SK-N-MC (cell line): ENCODE measurements around the gene CAST.

Experiments used
- EZH2 ChIP-seq: fragments of 200-600 bp; sonication (generic); IDR thresholded peaks from one replicate; pipeline ENCODE4 v1.6.1; 2017; ENCODE audit warnings: antibody characterized with exemption
- FOXP2 ChIP-seq: optimal IDR thresholded peaks from 2 replicates; pipeline ENCODE3; 2011; ENCODE audit warnings: mild to moderate bottlenecking, moderate library complexity; ENCODE audit not compliant: insufficient read depth; ENCODE audit errors: extremely low read length, control extremely low read depth
- POLR2AphosphoS5 ChIP-seq: IDR thresholded peaks from 2 replicates; pipeline ENCODE4 v1.6.1; 2012; ENCODE audit warnings: mild to moderate bottlenecking, low read depth, low read length, borderline replicate concordance

GRCh38 chr5:96687080-96687479, 24.9 kb downstream of the CAST start:
- TF ChIP-seq POLR2AphosphoS5 (no peak), FOXP2 (no peak), EZH2 (no peak)
